Nephron progenitor cell (in vitro differentiated cells): ENCODE results near the gene LHX2.

Experiments used
- DNase-seq: peaks from one replicate; pipeline ENCODE4 v3.0.0; 2021
- H3K27ac Mint-ChIP-seq: 2 replicates; pipeline ENCODE4 v1.8.0; 2021; ENCODE audit warnings: mild to moderate bottlenecking, moderate library complexity, mixed read lengths
- H3K27me3 Mint-ChIP-seq: 2 replicates; pipeline ENCODE4 v1.8.0; 2021; ENCODE audit warnings: mild to moderate bottlenecking, low read depth, mixed read lengths; ENCODE audit not compliant: poor library complexity
- H3K36me3 Mint-ChIP-seq: 2 replicates; pipeline ENCODE4 v1.8.0; 2021; ENCODE audit warnings: low read depth, mixed read lengths
- H3K4me1 Mint-ChIP-seq: 2 replicates; pipeline ENCODE4 v1.8.0; 2021; ENCODE audit warnings: mixed read lengths
- H3K4me3 Mint-ChIP-seq: 2 replicates; pipeline ENCODE4 v1.8.0; 2021; ENCODE audit warnings: mild to moderate bottlenecking, moderate library complexity, mixed read lengths
- H3K9me3 Mint-ChIP-seq: 2 replicates; pipeline ENCODE4 v1.8.0; 2021; ENCODE audit warnings: mild to moderate bottlenecking, moderate library complexity, mixed read lengths
- CTCF ChIP-seq: fragments of 200-600 bp; sonication (generic); IDR thresholded peaks from 2 replicates; pipeline ENCODE4 v1.5.0; 2021; ENCODE audit warnings: antibody characterized with exemption

LHX2 gene

GRCh38 chr9:124050955-124051354 lies 39.4 kb downstream of the LHX2 start:
- H3K4me3 Mint-ChIP-seq, result no peak overlapping the region
- no peaks in the 10 kb centered on the region for H3K4me1 Mint-ChIP-seq
- no peaks in the 10 kb centered on the region for H3K9me3 Mint-ChIP-seq
- no peak overlapping the region for H3K27ac Mint-ChIP-seq
- DNase-seq, result no peak
- no peaks in the 10 kb centered on the region for H3K36me3 Mint-ChIP-seq
- H3K27me3 Mint-ChIP-seq, result peaks cover 33% of the 10 kb centered on the region
- TF ChIP-seq CTCF, result no peak

- Mint-ChIP-seq H3K4me3 (no peak overlapping the region), H3K27ac (no peak overlapping the region), H3K27me3 (peaks cover 22% of the 10 kb centered on the region), H3K36me3 (no peaks in the 10 kb centered on the region), H3K4me1 (no peaks in the 10 kb centered on the region), H3K9me3 (no peaks in the 10 kb centered on the region)
- DNase-seq, result no peak
- TF ChIP-seq CTCF, result no peak
Observed at GRCh38 chr9:124052401-124052800, 40.8 kb downstream of the LHX2 start.

- H3K4me1 Mint-ChIP-seq, result no peaks in the 10 kb centered on the region
- no peaks in the 10 kb centered on the region for H3K36me3 Mint-ChIP-seq
- no peak for TF ChIP-seq CTCF
- no peak overlapping the region for H3K27ac Mint-ChIP-seq
- DNase-seq, result no peak
- H3K4me3 Mint-ChIP-seq, result no peak overlapping the region
- peaks cover 10% of the 10 kb centered on the region for H3K27me3 Mint-ChIP-seq
- no peaks in the 10 kb centered on the region for H3K9me3 Mint-ChIP-seq
Observed at GRCh38 chr9:124054582-124055227, 43.1 kb downstream of the LHX2 start.

- Mint-ChIP-seq H3K4me3 (no peak overlapping the region), H3K27me3 (peaks cover 14% of the 10 kb centered on the region), H3K36me3 (no peaks in the 10 kb centered on the region), H3K4me1 (no peaks in the 10 kb centered on the region), H3K9me3 (no peaks in the 10 kb centered on the region), H3K27ac (no peak overlapping the region)
- DNase-seq, result no peak
- TF ChIP-seq CTCF, result no peak
Observed at GRCh38 chr9:124060844-124061605, 49.5 kb downstream of the LHX2 start.

- Mint-ChIP-seq H3K27me3 (peaks cover 14% of the 10 kb centered on the region), H3K9me3 (no peaks in the 10 kb centered on the region), H3K36me3 (no peaks in the 10 kb centered on the region), H3K4me3 (no peak overlapping the region), H3K27ac (no peak overlapping the region), H3K4me1 (no peaks in the 10 kb centered on the region)
- DNase-seq, result no peak
- no peak for TF ChIP-seq CTCF
Observed at GRCh38 chr9:124062172-124062571, 50.6 kb downstream of the LHX2 start.
